HG03139 (cell line): ENCODE data around the gene ZNF579.

Source experiments
- ATAC-seq: cut with Tn5 transposase; IDR thresholded peaks from one replicate; pipeline ENCODE4 v1.9.1; 2021; ENCODE audit not compliant: unreplicated experiment

The ZNF579 gene

GRCh38 chr19:55580628-55581144 is at the start of gene ZNF579:
TSS of gene ZNF579 (minus strand) at chr19:55580848. CDS start at chr19:55579639, 1,209 bp downstream.
- no peak for ATAC-seq

GRCh38 chr19:55626350-55626749 is 45.7 kb upstream of the ZNF579 start:
- ATAC-seq = no peak

- ATAC-seq = no peak
These were observed 44.3 kb upstream of the ZNF579 start for GRCh38 chr19:55625004-55625326.

GRCh38 chr19:55624109-55625003 is 43.7 kb upstream of the ZNF579 start, which contains the start of gene ZNF784:
TSS of gene ZNF784 (minus strand) at chr19:55624566. CDS start at chr19:55624561, 5 bp downstream.
- no peak for ATAC-seq

GRCh38 chr19:55623561-55623960 is 42.9 kb upstream of the ZNF579 start:
- no peak for ATAC-seq

- no peak for ATAC-seq
These were observed 42.5 kb upstream of the ZNF579 start for GRCh38 chr19:55623130-55623529.

GRCh38 chr19:55622242-55622969 is 41.8 kb upstream of the ZNF579 start:
- ATAC-seq = no peak

- no peak for ATAC-seq
These were observed 41.1 kb upstream of the ZNF579 start for GRCh38 chr19:55621673-55622231.

- no peak for ATAC-seq
These were observed 40.6 kb upstream of the ZNF579 start for GRCh38 chr19:55621205-55621672.

- no peak for ATAC-seq
These were observed 40.0 kb upstream of the ZNF579 start for GRCh38 chr19:55620410-55621204.

- ATAC-seq = no peak
These were observed 38.6 kb upstream of the ZNF579 start for GRCh38 chr19:55619286-55619685.

GRCh38 chr19:55618426-55618825 is 37.8 kb upstream of the ZNF579 start:
- no peak for ATAC-seq

- no peak for ATAC-seq
These were observed 36.8 kb upstream of the ZNF579 start for GRCh38 chr19:55617426-55617825.

GRCh38 chr19:55616395-55616875 is 35.8 kb upstream of the ZNF579 start:
- no peak for ATAC-seq

- no peak for ATAC-seq
These were observed 35.1 kb upstream of the ZNF579 start for GRCh38 chr19:55615543-55616394.

- ATAC-seq = no peak
These were observed 34.3 kb upstream of the ZNF579 start for GRCh38 chr19:55614711-55615542.

- ATAC-seq = no peak
These were observed 33.5 kb upstream of the ZNF579 start for GRCh38 chr19:55613930-55614710.

GRCh38 chr19:55613396-55613795 is 32.7 kb upstream of the ZNF579 start:
- ATAC-seq = no peak
